ENCODE results near the gene VPS72. TPM values are rescaled to one million over a fixed set of nuclear protein-coding genes. Genes with fewer than 3 reads are reported as not detected.
"Not testable (repeated sequence)": the region's sequence is repeated elsewhere in the genome, so short reads cannot be mapped to it uniquely, and the experiment has no call there.

VPS72 gene
- total RNA-seq, 1 experiment from 2014 or later = 126 TPM

DNA sequence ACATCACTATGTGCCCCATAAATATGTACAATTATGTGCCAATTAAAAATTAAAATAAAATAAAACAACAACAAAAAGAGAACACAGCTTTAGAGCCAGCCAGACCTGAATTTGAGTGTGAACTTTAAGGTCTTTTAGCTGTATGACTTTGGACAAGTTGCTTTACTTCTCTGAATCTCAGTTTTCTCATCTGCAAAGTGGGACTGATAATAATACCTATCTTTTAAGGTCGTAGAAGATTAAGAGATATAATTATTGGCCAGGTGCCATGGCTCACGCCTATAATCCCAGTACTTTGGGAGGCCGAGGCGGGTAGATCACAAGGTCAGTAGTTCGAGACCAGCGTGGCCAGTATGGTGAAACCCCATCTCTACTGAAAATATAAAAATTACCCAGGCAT, 3.3 kb upstream of the VPS72 start:
- in situ Hi-C loops (cut with HindIII; ENCODE audit: low pct_unique_long_range_greater_than_20kb, low sequenced_read_pairs) = no loop called here
- no peak for DNase-seq (ENCODE audit: low read depth)

GRCh38 chr1:151192047-151192446, 2.0 kb upstream of the VPS72 start:
- no peak for DNase-seq (ENCODE audit: low read depth)
- in situ Hi-C loops (cut with HindIII; ENCODE audit: low pct_unique_long_range_greater_than_20kb, low sequenced_read_pairs) = no loop called here

- in situ Hi-C loops (cut with HindIII; ENCODE audit: low pct_unique_long_range_greater_than_20kb, low sequenced_read_pairs); DNase-seq (ENCODE audit: low read depth): not testable (repeated sequence)
Observed at GRCh38 chr1:151188667-151189066, 1.3 kb downstream of the VPS72 start.

GRCh38 chr1:151187205-151187604, 2.8 kb downstream of the VPS72 start:
- in situ Hi-C loops (cut with HindIII; ENCODE audit: low pct_unique_long_range_greater_than_20kb, low sequenced_read_pairs) = no loop called here

GRCh38 chr1:151184211-151184610, 5.8 kb downstream of the VPS72 start:
- in situ Hi-C loops (cut with HindIII; ENCODE audit: low pct_unique_long_range_greater_than_20kb, low sequenced_read_pairs) = no loop called here
- DNase-seq (ENCODE audit: low read depth) = no peak

More at GRCh38 chr1:151187205-151187604, 2.8 kb downstream of the VPS72 start:
- no peak for DNase-seq (ENCODE audit: low read depth)

DNA sequence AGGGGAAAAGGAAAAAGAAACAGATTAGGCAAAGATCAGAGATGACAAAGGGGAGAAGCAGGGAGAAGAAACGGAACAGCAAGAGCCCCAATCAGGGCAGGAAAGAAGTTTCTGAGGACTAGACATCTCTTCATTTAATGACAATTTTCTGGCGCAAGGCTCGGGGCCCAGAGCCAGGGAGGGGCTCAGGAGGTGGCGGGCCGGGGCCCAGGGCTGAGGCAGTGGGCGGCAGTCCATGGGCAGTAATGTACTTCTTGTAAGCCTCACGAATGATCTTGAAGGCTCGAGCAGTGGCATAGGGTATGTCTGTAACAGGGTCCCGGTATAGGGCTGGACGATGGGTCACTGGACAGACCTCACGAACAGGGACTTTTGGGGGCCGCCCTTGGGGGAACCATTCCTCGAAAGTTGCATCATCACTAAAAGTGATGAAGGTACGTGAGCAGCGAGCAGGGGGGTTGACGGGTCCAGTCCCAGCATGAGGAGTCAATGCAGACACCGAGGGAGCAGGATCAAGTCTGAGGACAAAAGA, 13.4 kb downstream of the VPS72 start:
- no peak for DNase-seq (ENCODE audit: low read depth)
- in situ Hi-C loops (cut with HindIII; ENCODE audit: low pct_unique_long_range_greater_than_20kb, low sequenced_read_pairs) = no loop called here

DNA sequence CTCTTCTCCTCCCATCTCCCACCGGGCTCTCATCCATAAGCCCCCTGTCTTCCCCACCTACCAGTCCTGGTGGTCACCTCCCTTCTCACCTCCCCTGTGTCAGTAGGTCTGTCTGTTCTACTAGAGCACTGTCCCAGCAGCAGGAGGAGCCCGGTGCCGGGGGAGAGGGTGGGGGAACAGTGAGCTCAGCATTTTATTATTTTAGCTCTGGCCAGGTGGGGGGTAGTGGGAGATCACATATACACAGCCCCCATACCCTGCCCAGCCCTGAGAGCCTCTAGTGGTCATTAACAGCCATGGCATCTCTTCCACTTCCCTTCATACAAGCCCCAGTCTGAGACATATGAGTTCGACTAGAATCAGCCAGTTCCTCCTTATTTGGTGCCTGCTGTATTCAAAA, 14.1 kb downstream of the VPS72 start, which contains the start of gene TMOD4:
Gene TMOD4, minus strand, starts transcription at position 119 of the 400 bp plus-strand sequence. CDS start 1,106 bp downstream, outside the sequence.
- no peak for DNase-seq (ENCODE audit: low read depth)

GRCh38 chr1:151175041-151175741, 14.8 kb downstream of the VPS72 start:
- DNase-seq (ENCODE audit: low read depth) = no peak
- in situ Hi-C loops (cut with HindIII; ENCODE audit: low pct_unique_long_range_greater_than_20kb, low sequenced_read_pairs) = no loop called here

More for the DNA sequence above, 14.1 kb downstream of the VPS72 start, which contains the start of gene TMOD4:
- in situ Hi-C loops (cut with HindIII; ENCODE audit: low pct_unique_long_range_greater_than_20kb, low sequenced_read_pairs) = no loop called here

DNA sequence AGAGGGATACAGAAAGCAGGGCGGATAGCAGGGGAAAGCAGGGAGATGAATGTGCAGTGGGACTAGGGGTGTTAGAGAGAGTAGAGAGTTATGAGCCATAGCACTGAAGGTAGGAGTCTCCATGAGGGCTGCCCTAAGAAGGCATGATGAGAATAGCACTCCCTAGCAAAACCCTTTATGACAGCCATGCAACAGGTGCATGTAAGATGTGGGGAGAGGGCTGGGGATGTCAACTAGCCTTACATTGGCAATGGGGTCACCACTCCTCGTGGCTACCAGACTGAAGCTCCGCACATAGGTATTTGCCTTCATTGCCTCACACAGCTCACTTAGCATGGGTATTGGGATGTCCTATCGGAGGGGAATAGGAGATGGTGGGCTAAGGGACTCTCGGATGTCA, 18.8 kb downstream of the VPS72 start:
- in situ Hi-C loops (cut with HindIII; ENCODE audit: low pct_unique_long_range_greater_than_20kb, low sequenced_read_pairs) = no loop called here
- DNase-seq (ENCODE audit: low read depth) = no peak

- no peak for DNase-seq (ENCODE audit: low read depth)
- in situ Hi-C loops (cut with HindIII; ENCODE audit: low pct_unique_long_range_greater_than_20kb, low sequenced_read_pairs) = no loop called here
Observed at GRCh38 chr1:151167116-151167515, 22.9 kb downstream of the VPS72 start.

DNA sequence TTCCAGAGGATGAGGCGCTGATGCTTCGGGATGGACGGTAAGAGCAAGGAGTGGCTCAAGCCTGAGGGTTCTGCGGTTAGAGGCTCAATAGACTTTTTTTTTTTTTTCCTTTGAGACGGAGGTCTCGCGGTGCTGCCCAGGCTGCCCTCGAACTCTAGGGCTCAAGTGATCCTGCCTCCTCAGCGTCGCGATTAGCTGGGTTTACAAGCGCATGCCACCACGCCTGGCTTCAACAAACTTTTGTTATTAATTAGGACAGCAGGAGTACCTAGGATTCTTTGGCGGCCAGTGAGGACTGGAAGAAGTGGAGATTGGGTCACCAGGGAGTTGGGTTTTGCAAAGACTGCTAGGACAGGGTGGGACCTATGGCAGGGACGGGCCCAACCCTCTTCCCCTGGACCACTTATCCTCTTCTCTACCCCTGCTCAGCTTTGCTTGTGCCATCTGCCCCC, 23.5 kb downstream of the VPS72 start:
- in situ Hi-C loops (cut with HindIII; ENCODE audit: low pct_unique_long_range_greater_than_20kb, low sequenced_read_pairs) = no loop called here
- DNase-seq (ENCODE audit: low read depth) = peak; percentile 33

DNA sequence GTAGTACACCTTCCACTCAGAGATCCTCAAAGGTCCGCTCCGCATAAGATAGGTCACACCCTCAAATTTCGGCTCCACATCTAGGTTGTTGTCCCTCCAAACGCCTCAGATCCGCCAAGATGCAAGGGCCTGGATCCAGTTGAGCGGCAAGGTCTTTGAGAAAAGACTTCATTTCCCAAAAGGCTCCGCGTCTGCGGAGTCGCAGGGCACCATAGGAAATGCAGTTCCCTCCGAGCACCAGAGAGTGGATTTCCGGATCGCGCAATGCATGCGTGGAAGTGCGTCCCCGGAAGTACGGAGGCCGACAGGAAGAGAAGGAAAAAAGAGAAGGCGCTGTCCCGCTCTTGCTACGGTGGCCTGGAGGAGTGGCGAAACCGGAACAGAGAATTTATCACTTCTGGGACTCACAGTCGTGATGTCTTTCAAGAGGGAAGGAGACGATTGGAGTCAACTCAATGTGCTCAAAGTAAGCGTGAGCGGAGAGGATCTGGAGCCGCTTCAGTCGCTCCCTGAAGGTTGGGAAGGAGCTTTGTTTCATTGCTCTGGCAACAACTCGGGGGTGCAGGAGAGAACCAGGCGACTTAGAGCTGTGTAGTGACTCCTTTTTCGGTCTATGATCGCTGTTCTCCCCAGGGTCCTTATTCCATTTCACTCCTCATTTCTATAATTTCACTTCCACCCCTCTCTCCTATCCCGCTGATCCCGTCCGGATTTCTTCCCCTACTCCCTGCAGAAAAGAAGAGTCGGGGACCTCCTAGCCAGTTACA, 24.1 kb downstream of the VPS72 start, which contains the start of the genes LYSMD1 and SCNM1:
Gene LYSMD1, minus strand, starts transcription at position 165 of the 767 bp plus-strand sequence. CDS start 644 bp downstream, outside the sequence.
Gene SCNM1, plus strand, starts transcription at position 407 of the 767 bp plus-strand sequence. Its CDS starts 9 bp downstream, at position 416.
- peak; percentile 97 for DNase-seq (ENCODE audit: low read depth)
- in situ Hi-C loops (cut with HindIII; ENCODE audit: low pct_unique_long_range_greater_than_20kb, low sequenced_read_pairs) = no loop called here

GRCh38 chr1:151165281-151165737, 24.7 kb downstream of the VPS72 start:
- no peak for DNase-seq (ENCODE audit: low read depth)
- in situ Hi-C loops (cut with HindIII; ENCODE audit: low pct_unique_long_range_greater_than_20kb, low sequenced_read_pairs) = no loop called here

DNA sequence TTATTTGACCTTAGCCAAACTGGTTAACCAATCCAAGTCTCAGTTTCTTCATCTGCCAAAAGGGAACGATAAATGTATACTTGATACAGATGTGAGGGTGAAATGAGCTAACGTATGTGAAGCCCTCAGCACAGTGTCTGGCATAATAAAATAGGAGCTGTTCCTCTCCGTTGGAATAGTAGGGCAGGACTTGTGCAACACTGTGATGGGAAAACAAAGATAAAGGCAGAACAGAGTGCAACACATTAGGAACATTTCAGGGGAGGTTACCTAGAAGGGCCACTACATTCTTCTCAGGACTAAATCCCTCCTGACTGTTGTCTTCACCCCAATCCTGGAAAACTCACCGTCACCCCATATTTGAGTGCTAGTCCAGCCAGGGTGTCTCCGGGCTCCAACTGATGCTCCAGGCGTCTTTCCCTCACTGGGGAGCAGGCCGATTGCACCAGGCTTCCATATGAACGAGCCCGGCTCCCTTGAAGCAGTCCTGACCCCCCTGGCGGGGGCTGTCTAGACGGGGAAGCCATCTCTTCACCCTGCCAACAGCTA, 25.2 kb downstream of the VPS72 start:
- no peak for DNase-seq (ENCODE audit: low read depth)
- in situ Hi-C loops (cut with HindIII; ENCODE audit: low pct_unique_long_range_greater_than_20kb, low sequenced_read_pairs) = no loop called here

DNA sequence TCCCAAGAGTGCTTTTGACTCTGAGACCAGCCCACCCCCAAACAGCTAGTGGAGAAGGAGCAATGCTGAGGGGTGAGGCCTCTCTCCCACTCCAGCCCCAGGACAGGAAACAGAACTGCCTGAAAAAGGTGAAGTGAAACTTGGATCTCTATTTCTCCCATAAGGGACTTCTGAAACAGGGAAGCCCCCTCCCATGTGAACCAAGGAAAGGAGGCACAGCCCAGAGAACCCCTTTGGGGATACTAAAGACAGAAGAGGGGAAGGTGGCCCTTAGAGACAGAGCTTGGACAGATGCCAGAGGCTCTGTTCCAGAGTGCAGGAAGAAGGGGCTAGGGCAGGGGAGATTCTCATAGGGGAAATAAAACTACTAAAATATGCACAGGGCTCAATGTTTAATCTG, 30.6 kb downstream of the VPS72 start:
- in situ Hi-C loops (cut with HindIII; ENCODE audit: low pct_unique_long_range_greater_than_20kb, low sequenced_read_pairs) = no loop called here
- DNase-seq (ENCODE audit: low read depth) = no peak

DNA sequence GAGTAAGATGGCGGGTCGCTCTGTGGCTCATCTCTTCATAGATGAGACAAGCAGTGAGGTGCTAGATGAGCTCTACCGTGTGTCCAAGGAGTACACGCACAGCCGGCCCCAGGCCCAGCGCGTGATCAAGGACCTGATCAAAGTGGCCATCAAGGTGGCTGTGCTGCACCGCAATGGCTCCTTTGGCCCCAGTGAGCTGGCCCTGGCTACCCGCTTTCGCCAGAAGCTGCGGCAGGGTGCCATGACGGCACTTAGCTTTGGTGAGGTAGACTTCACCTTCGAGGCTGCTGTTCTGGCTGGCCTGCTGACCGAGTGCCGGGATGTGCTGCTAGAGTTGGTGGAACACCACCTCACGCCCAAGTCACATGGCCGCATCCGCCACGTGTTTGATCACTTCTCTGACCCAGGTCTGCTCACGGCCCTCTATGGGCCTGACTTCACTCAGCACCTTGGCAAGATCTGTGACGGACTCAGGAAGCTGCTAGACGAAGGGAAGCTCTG, 31.2 kb downstream of the VPS72 start:
- DNase-seq (ENCODE audit: low read depth) = no peak
- in situ Hi-C loops (cut with HindIII; ENCODE audit: low pct_unique_long_range_greater_than_20kb, low sequenced_read_pairs) = no loop called here

GRCh38 chr1:151158326-151158725, 31.7 kb downstream of the VPS72 start:
- in situ Hi-C loops (cut with HindIII; ENCODE audit: low pct_unique_long_range_greater_than_20kb, low sequenced_read_pairs) = no loop called here
- DNase-seq (ENCODE audit: low read depth) = no peak

- no peak for DNase-seq (ENCODE audit: low read depth)
- in situ Hi-C loops (cut with HindIII; ENCODE audit: low pct_unique_long_range_greater_than_20kb, low sequenced_read_pairs) = no loop called here
Observed at GRCh38 chr1:151157067-151157531, 32.9 kb downstream of the VPS72 start.

Measured in Caki2 (cell line).